ENCODE results near the gene ERFL. TPM values are rescaled to one million over a fixed set of nuclear protein-coding genes. Genes with fewer than 3 reads are reported as not detected.

Gene ERFL
- total and polyA plus RNA-seq, 2 experiments from 2014 or later, result 0.69 TPM; not detected in 1

DNA sequence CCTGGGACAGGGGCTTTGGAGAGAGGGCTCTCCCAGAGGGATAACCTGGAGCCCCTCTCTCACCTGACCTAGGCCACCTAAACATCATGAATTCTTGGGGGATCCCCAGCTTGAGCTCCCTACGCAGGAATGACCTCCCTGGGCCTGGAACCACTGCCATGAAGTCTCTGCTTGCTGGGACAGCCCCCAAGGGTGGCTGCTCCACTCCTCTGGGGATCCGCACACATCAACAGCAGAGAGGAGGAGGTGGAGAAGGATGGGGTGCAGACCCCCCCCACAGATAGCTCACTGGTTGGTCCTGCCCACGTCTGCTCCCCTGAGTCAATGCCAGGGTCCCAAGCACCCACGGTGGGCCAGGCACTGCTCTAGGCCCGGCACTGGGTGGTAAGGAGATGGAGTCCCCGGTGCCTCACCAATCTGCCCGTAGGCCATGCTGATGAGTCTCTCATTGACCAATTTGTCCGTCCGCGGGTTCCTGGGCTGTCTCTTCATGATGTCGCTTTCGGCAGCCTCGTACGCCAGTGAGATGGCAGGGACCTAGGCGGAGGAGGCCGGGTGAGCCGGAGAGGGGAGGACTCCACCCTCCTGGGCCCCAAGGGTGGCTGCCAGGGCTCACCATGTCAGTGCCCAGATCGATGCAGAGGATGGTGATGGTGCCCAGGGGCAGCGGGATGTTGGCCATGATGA, 41.7 kb upstream of the ERFL start:
- ATAC-seq (no peak), DNase-seq (ENCODE audit: low spot score) (no peak)
- Histone ChIP-seq H3K4me2 (no peak overlapping the region), H3K4me1 (ENCODE audit: insufficient read depth) (no peaks in the 10 kb centered on the region; the same call in 1 of the 2 replicates), H3K4me3 (no peak overlapping the region), H4K20me1 (replicated peaks; ENCODE audit: insufficient read depth) (peaks cover 4% of the 10 kb centered on the region; the same call in 1 of the 2 replicates), H3K27ac (ENCODE audit: low read depth) (no peak overlapping the region), H3K79me2 (replicated peaks; ENCODE audit: insufficient read depth) (no peaks in the 10 kb centered on the region), H3F3A (replicated peaks; ENCODE audit: low read depth) (0 out of 2 replicates have a peak, but pooled peaks cover 6% of the 10 kb centered on the region), H2AFZ (no peak overlapping the region), H3K9me2 (ENCODE audit: insufficient read depth) (no peaks in the 10 kb centered on the region), H3K36me3 (ENCODE audit: insufficient read depth) (no peaks in the 10 kb centered on the region; the same call in 1 of the 2 replicates), H3K27me3 (ENCODE audit: insufficient read depth) (no peaks in the 10 kb centered on the region)
- TF ChIP-seq, protein P1, sequence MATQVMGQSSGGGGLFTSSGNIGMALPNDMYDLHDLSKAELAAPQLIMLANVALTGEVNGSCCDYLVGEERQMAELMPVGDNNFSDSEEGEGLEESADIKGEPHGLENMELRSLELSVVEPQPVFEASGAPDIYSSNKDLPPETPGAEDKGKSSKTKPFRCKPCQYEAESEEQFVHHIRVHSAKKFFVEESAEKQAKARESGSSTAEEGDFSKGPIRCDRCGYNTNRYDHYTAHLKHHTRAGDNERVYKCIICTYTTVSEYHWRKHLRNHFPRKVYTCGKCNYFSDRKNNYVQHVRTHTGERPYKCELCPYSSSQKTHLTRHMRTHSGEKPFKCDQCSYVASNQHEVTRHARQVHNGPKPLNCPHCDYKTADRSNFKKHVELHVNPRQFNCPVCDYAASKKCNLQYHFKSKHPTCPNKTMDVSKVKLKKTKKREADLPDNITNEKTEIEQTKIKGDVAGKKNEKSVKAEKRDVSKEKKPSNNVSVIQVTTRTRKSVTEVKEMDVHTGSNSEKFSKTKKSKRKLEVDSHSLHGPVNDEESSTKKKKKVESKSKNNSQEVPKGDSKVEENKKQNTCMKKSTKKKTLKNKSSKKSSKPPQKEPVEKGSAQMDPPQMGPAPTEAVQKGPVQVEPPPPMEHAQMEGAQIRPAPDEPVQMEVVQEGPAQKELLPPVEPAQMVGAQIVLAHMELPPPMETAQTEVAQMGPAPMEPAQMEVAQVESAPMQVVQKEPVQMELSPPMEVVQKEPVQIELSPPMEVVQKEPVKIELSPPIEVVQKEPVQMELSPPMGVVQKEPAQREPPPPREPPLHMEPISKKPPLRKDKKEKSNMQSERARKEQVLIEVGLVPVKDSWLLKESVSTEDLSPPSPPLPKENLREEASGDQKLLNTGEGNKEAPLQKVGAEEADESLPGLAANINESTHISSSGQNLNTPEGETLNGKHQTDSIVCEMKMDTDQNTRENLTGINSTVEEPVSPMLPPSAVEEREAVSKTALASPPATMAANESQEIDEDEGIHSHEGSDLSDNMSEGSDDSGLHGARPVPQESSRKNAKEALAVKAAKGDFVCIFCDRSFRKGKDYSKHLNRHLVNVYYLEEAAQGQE (IDR thresholded peaks at IDR 0.05; ENCODE audit: unreplicated experiment), result no peak
- TF ChIP-seq POLR2AphosphoS5 (IDR thresholded peaks at IDR 0.05; ENCODE audit: low read depth), result no peak
- peaks cover 3% of the 10 kb centered on the region; the same call in 2 of the 3 replicates for H3K4me1 Mint-ChIP-seq
- no peaks in the 10 kb centered on the region; the same call in 2 of the 3 replicates for H3K9me3 Mint-ChIP-seq
- H3K36me3 Mint-ChIP-seq (ENCODE audit: low read depth), result peaks cover 10% of the 10 kb centered on the region; the same call in 1 of the 3 replicates
- H3K27ac Mint-ChIP-seq, result no peak overlapping the region
- H3K4me3 Mint-ChIP-seq, result no peak overlapping the region
- peaks cover 14% of the 10 kb centered on the region for H3K27me3 Mint-ChIP-seq (ENCODE audit: insufficient read depth, low read depth, poor library complexity)

DNA sequence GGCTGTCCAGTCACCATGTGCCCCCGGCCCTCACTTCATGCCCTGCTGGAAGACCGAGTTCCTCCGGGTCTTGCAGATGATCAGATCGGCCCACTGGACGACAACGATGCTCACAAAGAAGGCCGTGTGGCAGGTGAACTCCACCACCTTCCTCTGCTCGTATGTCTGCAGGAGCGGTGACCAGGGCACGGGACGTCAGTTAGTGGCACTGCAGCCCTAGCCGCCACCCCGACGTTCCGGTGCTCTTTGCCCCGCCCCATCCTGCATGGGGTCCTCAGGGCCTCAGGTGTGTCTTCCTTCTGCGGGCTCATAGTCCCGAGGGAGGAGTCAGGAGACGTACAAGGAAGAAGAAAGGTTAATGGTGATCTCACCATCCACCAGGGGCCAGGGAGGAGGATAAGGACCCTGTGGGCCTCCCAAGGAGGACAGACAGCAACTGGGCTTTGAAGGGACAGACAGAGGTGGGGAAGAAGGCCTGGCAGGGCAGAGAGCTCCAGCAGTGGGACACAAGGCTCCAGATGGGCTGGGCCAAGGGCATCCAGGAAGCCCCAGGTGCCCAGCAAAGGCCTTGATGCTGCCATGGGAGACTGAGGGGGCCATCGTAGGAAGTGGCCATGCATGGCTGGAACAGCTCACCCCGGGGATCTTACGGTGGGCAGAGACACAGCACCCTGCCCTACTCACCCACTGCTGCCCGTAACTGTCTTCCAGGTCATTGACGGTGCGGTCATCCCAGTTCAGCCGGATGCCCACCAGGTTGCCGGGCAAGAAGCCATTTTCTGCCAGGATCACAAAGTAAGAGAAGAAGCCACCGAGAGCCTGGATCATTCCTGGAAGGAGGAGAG, 40.7 kb upstream of the ERFL start:
- Mint-ChIP-seq H3K36me3 (ENCODE audit: low read depth) (peaks cover 10% of the 10 kb centered on the region; the same call in 1 of the 3 replicates), H3K9me3 (no peaks in the 10 kb centered on the region; the same call in 2 of the 3 replicates), H3K27me3 (ENCODE audit: insufficient read depth, low read depth, poor library complexity) (peaks cover 14% of the 10 kb centered on the region), H3K4me1 (peaks cover 3% of the 10 kb centered on the region; the same call in 2 of the 3 replicates), H3K27ac (no peak overlapping the region; the same call in 1 of the 2 replicates), H3K4me3 (no peak overlapping the region)
- Histone ChIP-seq H3K4me2 (no peak overlapping the region), H3K27me3 (ENCODE audit: insufficient read depth) (no peaks in the 10 kb centered on the region), H3K79me2 (replicated peaks; ENCODE audit: insufficient read depth) (no peaks in the 10 kb centered on the region), H3K36me3 (ENCODE audit: insufficient read depth) (no peaks in the 10 kb centered on the region; the same call in 1 of the 2 replicates), H3K27ac (ENCODE audit: low read depth) (no peak overlapping the region), H3K4me3 (no peak overlapping the region), H3K4me1 (ENCODE audit: insufficient read depth) (no peaks in the 10 kb centered on the region; the same call in 1 of the 2 replicates), H2AFZ (no peak overlapping the region), H4K20me1 (replicated peaks; ENCODE audit: insufficient read depth) (no peaks in the 10 kb centered on the region; the same call in 1 of the 2 replicates), H3K9me2 (ENCODE audit: insufficient read depth) (no peaks in the 10 kb centered on the region), H3F3A (replicated peaks; ENCODE audit: low read depth) (0 out of 2 replicates have a peak, but pooled peaks cover 6% of the 10 kb centered on the region)
- ATAC-seq (no peak), DNase-seq (ENCODE audit: low spot score) (no peak)
- TF ChIP-seq, protein P2, sequence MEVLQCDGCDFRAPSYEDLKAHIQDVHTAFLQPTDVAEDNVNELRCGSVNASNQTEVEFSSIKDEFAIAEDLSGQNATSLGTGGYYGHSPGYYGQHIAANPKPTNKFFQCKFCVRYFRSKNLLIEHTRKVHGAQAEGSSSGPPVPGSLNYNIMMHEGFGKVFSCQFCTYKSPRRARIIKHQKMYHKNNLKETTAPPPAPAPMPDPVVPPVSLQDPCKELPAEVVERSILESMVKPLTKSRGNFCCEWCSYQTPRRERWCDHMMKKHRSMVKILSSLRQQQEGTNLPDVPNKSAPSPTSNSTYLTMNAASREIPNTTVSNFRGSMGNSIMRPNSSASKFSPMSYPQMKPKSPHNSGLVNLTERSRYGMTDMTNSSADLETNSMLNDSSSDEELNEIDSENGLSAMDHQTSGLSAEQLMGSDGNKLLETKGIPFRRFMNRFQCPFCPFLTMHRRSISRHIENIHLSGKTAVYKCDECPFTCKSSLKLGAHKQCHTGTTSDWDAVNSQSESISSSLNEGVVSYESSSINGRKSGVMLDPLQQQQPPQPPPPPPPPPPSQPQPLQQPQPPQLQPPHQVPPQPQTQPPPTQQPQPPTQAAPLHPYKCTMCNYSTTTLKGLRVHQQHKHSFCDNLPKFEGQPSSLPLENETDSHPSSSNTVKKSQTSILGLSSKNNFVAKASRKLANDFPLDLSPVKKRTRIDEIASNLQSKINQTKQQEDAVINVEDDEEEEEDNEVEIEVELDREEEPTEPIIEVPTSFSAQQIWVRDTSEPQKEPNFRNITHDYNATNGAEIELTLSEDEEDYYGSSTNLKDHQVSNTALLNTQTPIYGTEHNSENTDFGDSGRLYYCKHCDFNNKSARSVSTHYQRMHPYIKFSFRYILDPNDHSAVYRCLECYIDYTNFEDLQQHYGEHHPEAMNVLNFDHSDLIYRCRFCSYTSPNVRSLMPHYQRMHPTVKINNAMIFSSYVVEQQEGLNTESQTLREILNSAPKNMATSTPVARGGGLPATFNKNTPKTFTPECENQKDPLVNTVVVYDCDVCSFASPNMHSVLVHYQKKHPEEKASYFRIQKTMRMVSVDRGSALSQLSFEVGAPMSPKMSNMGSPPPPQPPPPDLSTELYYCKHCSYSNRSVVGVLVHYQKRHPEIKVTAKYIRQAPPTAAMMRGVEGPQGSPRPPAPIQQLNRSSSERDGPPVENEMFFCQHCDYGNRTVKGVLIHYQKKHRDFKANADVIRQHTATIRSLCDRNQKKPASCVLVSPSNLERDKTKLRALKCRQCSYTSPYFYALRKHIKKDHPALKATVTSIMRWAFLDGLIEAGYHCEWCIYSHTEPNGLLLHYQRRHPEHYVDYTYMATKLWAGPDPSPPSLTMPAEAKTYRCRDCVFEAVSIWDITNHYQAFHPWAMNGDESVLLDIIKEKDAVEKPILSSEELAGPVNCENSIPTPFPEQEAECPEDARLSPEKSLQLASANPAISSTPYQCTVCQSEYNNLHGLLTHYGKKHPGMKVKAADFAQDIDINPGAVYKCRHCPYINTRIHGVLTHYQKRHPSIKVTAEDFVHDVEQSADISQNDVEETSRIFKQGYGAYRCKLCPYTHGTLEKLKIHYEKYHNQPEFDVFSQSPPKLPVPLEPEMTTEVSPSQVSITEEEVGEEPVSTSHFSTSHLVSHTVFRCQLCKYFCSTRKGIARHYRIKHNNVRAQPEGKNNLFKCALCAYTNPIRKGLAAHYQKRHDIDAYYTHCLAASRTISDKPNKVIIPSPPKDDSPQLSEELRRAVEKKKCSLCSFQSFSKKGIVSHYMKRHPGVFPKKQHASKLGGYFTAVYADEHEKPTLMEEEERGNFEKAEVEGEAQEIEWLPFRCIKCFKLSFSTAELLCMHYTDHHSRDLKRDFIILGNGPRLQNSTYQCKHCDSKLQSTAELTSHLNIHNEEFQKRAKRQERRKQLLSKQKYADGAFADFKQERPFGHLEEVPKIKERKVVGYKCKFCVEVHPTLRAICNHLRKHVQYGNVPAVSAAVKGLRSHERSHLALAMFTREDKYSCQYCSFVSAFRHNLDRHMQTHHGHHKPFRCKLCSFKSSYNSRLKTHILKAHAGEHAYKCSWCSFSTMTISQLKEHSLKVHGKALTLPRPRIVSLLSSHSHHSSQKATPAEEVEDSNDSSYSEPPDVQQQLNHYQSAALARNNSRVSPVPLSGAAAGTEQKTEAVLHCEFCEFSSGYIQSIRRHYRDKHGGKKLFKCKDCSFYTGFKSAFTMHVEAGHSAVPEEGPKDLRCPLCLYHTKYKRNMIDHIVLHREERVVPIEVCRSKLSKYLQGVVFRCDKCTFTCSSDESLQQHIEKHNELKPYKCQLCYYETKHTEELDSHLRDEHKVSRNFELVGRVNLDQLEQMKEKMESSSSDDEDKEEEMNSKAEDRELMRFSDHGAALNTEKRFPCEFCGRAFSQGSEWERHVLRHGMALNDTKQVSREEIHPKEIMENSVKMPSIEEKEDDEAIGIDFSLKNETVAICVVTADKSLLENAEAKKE (CRISPR knock-in tag; IDR thresholded peaks at IDR 0.05), result no peak
- no peak for TF ChIP-seq CREB1 (CRISPR knock-in tag; IDR thresholded peaks at IDR 0.05; ENCODE audit: low read depth)
- TF ChIP-seq JUNB (IDR thresholded peaks at IDR 0.05; ENCODE audit: unreplicated experiment), result no peak
- TF ChIP-seq EZH2phosphoT487 (IDR thresholded peaks at IDR 0.05; ENCODE audit: unreplicated experiment), result no peak
- TF ChIP-seq, protein P3, sequence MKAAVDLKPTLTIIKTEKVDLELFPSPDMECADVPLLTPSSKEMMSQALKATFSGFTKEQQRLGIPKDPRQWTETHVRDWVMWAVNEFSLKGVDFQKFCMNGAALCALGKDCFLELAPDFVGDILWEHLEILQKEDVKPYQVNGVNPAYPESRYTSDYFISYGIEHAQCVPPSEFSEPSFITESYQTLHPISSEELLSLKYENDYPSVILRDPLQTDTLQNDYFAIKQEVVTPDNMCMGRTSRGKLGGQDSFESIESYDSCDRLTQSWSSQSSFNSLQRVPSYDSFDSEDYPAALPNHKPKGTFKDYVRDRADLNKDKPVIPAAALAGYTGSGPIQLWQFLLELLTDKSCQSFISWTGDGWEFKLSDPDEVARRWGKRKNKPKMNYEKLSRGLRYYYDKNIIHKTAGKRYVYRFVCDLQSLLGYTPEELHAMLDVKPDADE (IDR thresholded peaks at IDR 0.05), result no peak

Measured in GM23338 (cell line).